GM19452 (cell line): ENCODE results near the gene MCRIP1.
A peak's percentile ranks its signal among the peaks of the same experiment; 100 is the strongest.

Experiments
- ATAC-seq: cut with Tn5 transposase; IDR thresholded peaks from one replicate; pipeline ENCODE4 v1.9.1; 2021; ENCODE audit not compliant: unreplicated experiment

MCRIP1 gene

DNA sequence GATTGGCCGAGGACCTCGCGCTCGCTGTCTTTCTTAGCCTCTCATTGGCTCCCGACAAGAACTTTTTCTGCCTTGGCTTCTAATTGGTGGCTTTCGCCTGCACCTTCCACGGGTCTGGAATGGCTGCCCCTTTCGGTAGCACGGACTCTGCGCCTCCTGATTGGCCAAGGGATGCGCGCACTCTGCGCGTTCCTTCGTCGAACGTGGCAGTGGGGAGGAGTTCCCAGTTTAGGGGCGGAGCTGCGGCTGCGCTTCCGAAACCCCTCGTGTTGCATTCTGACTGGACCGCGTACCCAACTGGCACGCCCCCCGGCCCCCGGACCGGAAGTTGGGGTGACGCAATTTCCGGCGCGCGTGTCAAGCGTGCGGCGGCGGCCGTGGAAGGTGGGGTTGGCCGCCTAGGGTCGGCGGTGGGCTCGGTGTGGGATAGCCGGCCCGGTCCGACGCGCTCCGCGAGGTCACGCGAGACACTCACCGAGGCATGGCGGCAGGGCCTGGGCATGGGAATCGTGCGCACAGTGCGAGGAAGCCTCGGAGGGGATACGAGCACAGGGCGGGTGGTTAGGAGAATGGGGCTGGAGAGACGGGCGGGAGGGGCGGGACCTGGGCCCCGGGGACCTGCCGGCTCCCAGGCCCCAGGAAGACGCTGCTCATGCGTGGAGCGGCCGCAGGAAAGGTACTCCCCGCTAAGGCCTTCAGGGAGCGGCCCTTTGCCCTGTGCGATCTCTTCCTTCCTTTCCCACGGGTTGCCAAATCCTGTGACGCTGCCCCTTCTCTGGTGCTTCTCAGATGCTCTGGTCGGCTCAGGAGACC lies 27.9 kb upstream of the MCRIP1 start:
- ATAC-seq = peak; percentile 80

GRCh38 chr17:81859906-81860755 lies 27.0 kb upstream of the MCRIP1 start, which contains the start of gene P4HB:
Gene P4HB, minus strand, starts transcription at chr17:81860535. Its CDS starts 64 bp downstream, at chr17:81860471.
- peak; percentile 69 for ATAC-seq

DNA sequence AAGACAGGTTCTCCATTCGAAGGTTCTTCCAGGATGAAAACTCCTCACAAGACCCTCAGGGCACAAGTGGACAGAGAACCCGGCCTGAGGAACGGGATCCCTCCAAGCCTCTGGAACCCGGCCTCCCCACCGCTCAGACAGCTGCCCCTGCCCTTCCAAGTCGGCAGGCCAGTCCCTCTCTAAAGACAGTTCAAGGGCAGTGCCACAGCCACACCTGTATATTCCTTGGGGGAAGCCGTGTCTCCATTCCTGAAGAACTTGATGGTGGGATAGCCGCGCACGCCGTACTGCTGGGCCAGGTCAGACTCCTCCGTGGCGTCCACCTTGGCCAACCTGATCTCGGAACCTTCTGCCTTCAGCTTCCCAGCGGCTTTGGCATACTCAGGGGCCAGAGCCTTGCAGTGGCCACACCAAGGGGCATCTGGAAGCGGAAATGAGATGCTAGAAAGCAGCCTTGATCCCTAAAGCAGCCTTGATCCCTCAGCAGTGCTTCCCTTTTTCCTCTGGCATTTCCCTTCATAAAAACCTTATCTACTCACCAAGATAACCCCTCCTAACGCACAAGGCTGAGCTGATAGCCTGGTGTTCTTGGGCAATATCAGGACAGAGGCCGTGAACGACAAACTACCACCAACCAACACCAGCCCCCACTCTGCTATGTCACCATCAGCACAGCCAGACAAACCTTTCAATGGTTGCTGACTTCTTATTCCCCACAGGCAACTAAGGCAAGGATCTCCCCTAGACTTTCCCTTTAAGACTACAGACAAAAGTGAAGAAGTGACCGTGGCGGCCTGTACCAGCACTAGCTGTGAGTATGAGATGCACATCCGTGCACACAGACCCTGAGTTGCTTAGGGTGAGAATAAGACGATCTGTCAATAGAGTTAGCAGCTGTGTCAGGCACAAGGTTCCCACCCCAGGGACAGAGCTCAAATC lies 26.1 kb upstream of the MCRIP1 start:
- no peak for ATAC-seq

- ATAC-seq = no peak
These were observed 25.3 kb upstream of the MCRIP1 start for GRCh38 chr17:81858170-81858966.

- no peak for ATAC-seq
These were observed 22.1 kb upstream of the MCRIP1 start for GRCh38 chr17:81854974-81855774.

GRCh38 chr17:81852237-81852636 lies 19.1 kb upstream of the MCRIP1 start:
- no peak for ATAC-seq

- no peak for ATAC-seq
These were observed 18.3 kb upstream of the MCRIP1 start for GRCh38 chr17:81851423-81851822.

DNA sequence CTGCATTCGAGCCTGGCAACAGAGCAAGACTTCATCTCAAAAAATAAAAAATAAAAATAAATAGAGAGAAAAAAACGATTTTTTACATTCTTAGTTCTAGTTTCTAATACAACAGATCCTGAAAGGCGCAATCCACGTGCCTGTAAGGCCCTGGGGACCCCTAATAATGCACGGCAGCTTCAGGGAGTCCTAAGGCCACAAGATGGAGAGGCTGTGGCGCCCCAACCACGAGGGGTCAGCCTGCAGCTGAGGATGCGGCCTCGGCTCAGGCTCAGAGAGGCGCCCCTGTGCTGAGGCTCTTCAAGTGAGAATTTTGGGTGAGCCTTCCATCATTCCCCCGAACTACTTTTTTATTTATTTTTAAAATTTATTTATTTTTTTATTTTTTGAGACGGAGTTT lies 16.4 kb upstream of the MCRIP1 start:
- ATAC-seq = no peak

- no peak for ATAC-seq
These were observed 13.9 kb upstream of the MCRIP1 start for GRCh38 chr17:81846743-81847689.

DNA sequence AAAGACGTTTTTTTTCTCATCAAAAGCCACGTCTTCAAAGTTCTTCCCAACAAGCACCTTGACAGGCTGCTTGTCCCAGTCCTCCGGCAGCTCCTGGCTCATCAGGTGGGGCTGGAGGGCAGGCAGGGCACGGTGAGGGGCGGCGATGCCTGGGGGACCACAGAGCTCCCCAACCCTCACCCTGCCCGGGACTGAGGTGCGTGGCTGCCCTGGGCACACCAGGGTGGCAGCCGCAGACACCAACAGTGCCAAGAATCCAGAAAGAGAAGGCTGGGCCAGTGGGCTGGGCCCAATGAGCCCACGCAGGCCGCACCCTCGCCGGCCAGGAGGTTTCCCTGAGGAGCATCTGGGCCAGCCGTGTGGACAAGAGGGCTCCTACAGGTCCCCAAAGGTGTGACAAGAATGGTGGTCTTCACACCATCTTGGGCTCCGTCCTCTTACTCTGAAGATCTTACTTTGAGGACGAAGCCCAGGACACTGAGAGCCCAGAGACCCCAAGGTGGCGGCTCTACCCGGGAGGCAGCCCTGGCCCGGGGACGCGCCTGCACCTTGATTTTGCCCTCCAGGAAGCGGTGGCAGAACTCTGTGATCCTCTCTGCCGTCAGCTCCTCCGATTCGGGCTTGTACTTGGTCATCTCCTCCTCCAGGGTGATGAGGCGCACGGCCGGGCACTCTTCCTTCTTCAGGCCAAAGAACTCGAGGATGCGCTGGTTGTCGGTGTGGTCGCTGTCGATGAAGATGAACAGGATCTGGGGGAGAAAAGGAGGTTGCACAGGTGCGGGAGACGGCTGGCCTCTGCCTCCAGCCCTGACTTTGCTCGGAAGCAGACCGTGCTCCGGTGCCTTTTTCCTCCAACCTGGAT lies 13.0 kb upstream of the MCRIP1 start:
- no peak for ATAC-seq

GRCh38 chr17:81845361-81845760 lies 12.3 kb upstream of the MCRIP1 start:
- no peak for ATAC-seq

DNA sequence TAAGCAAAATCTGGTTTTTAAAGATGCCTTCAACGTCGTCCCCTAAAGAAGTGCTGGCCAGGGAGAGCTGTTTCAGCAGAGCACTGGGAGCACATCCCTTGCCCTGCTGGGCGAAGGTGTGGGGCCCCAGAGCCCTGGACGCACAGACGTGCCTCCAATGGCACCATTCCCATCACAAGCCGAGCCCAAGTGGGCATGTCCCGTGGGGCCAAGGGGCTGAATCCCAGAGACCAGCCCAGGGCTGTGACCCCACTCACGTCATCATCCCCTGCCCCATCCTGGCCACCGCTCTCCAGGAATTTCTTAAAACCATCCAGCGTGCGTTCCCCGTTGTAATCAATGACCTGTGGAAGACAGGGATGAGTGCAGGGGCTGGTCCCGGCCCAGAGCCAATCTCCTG lies 11.8 kb upstream of the MCRIP1 start:
- no peak for ATAC-seq

DNA sequence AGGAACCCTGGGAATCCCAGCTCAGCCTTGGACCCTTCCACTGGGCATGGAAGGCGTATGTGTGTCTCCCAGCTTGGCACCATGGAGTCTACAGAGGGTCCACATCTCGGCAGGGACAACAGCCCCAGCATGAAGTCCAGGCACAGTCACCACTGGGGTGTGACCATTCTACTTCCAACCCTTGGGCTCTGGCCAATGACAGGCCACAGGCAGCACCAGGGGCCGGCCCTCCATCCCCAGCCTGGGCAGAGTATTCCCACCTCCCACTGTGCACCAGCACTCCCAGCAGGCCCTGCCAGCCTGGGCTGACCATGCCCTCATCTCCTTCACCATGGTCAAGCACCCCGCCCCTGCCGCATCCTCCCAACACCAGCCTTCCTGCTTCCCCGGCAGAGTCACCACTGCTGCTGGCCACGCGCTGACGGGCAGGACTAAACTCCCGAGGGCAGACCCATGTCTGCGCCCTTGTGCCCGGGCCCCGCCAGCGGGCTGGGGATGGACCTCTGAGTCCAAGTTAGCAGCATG lies 11.3 kb upstream of the MCRIP1 start:
- ATAC-seq = no peak

- ATAC-seq = no peak
These were observed 10.7 kb upstream of the MCRIP1 start for GRCh38 chr17:81843713-81844326.

DNA sequence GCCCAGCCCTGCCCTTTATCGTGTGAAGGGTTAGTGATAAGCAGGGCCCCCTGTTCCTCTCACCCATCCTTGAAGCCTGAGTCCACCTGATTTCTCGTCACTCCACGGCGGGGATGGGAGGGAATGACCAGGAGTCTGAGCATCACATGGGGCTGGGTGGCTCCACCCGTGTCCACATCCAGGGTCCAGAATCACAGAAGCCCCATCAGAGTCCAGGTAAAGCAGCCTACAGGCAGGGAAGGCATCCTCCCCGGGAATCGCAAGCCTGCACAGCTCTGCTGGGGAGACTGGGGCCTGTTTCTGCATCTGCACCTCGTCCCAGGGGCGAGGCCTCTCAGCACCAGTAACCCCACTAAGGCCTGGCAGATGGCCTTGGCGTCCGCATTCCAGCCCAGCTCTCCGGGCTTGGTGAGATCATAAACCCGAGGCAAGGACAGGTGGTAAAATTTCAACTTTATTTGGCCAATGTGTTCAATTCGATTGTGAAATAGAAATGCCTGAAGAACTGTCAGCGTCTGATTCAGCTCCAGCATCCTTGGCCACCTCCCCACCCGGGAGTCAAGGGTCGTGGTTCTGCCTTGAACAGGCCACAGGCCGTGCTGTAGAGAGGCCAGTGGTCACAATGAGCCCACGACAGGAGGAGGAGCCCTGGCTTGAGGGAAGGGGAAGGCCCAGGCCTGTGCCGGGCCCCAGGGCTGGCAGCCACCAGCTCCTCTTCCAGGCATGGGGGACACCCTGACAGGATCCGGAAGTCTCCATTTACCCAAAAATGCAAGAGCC lies 9.8 kb upstream of the MCRIP1 start:
- no peak for ATAC-seq

DNA sequence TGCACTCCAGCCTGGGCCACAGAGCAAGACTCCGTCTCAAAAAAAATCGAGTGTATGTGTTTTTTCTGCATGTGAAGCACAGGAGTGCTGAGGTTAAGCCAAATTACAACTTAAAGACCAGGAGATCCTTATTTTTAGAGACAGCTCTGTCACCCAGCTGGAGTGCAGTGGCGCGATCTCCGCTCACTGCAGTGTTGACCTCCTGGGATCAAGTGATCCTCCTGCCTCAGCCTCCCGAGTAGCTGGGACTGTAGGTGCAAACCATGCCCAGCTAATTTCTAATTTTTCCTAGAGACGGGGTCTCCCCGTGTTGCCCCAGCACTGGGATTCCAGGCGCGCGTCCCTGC lies 9.3 kb upstream of the MCRIP1 start:
- no peak for ATAC-seq
